GM18505 (cell line): ENCODE measurements around the gene LAMA4.

ENCODE experiments used
- ATAC-seq: cut with Tn5 transposase; IDR thresholded peaks from one replicate; pipeline ENCODE4 v1.9.1; 2021; ENCODE audit not compliant: unreplicated experiment
- POLR2A ChIP-seq: IDR thresholded peaks from 4 replicates; pipeline ENCODE4 v1.6.1; 2011; ENCODE audit warnings: borderline replicate concordance; ENCODE audit not compliant: insufficient read depth, insufficient read length; ENCODE audit errors: extremely low read depth

Gene LAMA4

GRCh38 chr6:112243861-112244827 is 10.2 kb downstream of the LAMA4 start:
- no peak for TF ChIP-seq POLR2A
- no peak for ATAC-seq

- TF ChIP-seq POLR2A = no peak
Observed at GRCh38 chr6:112241820-112242429, 12.4 kb downstream of the LAMA4 start.

GRCh38 chr6:112237595-112237994 is 16.8 kb downstream of the LAMA4 start:
- no peak for TF ChIP-seq POLR2A
- no peak for ATAC-seq

More at GRCh38 chr6:112241820-112242429, 12.4 kb downstream of the LAMA4 start:
- ATAC-seq = no peak

GRCh38 chr6:112237066-112237465 is 17.3 kb downstream of the LAMA4 start:
- no peak for TF ChIP-seq POLR2A
- no peak for ATAC-seq

GRCh38 chr6:112235956-112236355 is 18.4 kb downstream of the LAMA4 start:
- no peak for TF ChIP-seq POLR2A
- no peak for ATAC-seq

GRCh38 chr6:112234601-112235000 is 19.8 kb downstream of the LAMA4 start:
- no peak for ATAC-seq
- TF ChIP-seq POLR2A = no peak

- no peak for TF ChIP-seq POLR2A
- ATAC-seq = no peak
Observed at GRCh38 chr6:112233847-112234246, 20.5 kb downstream of the LAMA4 start.

- TF ChIP-seq POLR2A = no peak
- no peak for ATAC-seq
Observed at GRCh38 chr6:112232845-112233256, 21.5 kb downstream of the LAMA4 start.

GRCh38 chr6:112231594-112232060 is 22.7 kb downstream of the LAMA4 start:
- ATAC-seq = no peak
- TF ChIP-seq POLR2A = no peak

- TF ChIP-seq POLR2A = no peak
- no peak for ATAC-seq
Observed at GRCh38 chr6:112231164-112231563, 23.2 kb downstream of the LAMA4 start.

- no peak for ATAC-seq
- no peak for TF ChIP-seq POLR2A
Observed at GRCh38 chr6:112228480-112229332, 25.7 kb downstream of the LAMA4 start.

- no peak for ATAC-seq
- no peak for TF ChIP-seq POLR2A
Observed at GRCh38 chr6:112227992-112228391, 26.4 kb downstream of the LAMA4 start.

- no peak for ATAC-seq
- no peak for TF ChIP-seq POLR2A
Observed at GRCh38 chr6:112227411-112227810, 27.0 kb downstream of the LAMA4 start.
